Left lung (tissue), 10 donors: Measurements from ENCODE around the gene AXDND1. TPM values are rescaled to one million over a fixed set of nuclear protein-coding genes. Genes with fewer than 3 reads are reported as not detected.

Source experiments
- ATAC-seq: fragments of 200-7000 bp; cut with Tn5 transposase; one replicate; pipeline ENCODE4 v1.9.1; 2020; ENCODE audit warnings: moderate library complexity
- DNase-seq, 4 donors: peaks; one replicate each; pipeline ENCODE4 v3.0.0-alpha.2; 2013 to 2020
- H3K27ac ChIP-seq, 2 donors: fragments of 200-600 bp; sonication (generic) in 1 of 2; one replicate each; pipeline versions ENCODE4 v1.5.0 to v1.8.0; 2020 to 2021
- H3K27me3 ChIP-seq, 2 donors: fragments of 200-600 bp; sonication (generic) in 1 of 2; one replicate each; pipeline versions ENCODE4 v1.5.0 to v1.8.0; 2020 to 2021
- H3K36me3 ChIP-seq, 2 donors: fragments of 200-600 bp; sonication (generic) in 1 of 2; one replicate each; pipeline versions ENCODE4 v1.5.0 to v1.8.0; 2020 to 2021
- H3K4me1 ChIP-seq, 2 donors: fragments of 200-600 bp; one replicate each; pipeline ENCODE4 v1.8.0; 2021
- H3K4me3 ChIP-seq, 2 donors: fragments of 200-600 bp; sonication (generic) in 1 of 2; one replicate each; pipeline versions ENCODE4 v1.5.0 to v1.8.0; 2020 to 2021; ENCODE audit warnings: mild to moderate bottlenecking in 1 of 2
- H3K9me3 ChIP-seq, 2 donors: fragments of 200-600 bp; sonication (generic) in 1 of 2; one replicate each; pipeline versions ENCODE4 v1.5.0 to v1.8.0; 2020 to 2021
- CTCF ChIP-seq, 2 donors: fragments of 200-600 bp; sonication (generic) in 1 of 2; IDR thresholded peaks; one replicate each; pipeline versions ENCODE4 v1.5.0 to v1.8.0; 2021; ENCODE audit warnings: antibody characterized with exemption in 2 of 2
- intact Hi-C, 2 donors: fragments of 100-400 bp; cut with DNase I; formaldehyde crosslinking; loops; one replicate each; pipeline versions ENCODE4 v1.11.2 to v1.14.2; 2022
- polyA plus RNA-seq, 6 donors: library from polyadenylated mRNA; unstranded; fragments of 120-200 nt; gene quantifications; one replicate each; pipeline ENCODE4 v1.2.1, GENCODE V29; 2013; ENCODE audit not compliant: insufficient read length in 6 of 6
- total RNA-seq, 2 donors: library from RNA; stranded (reverse); fragmentation: NEBNext Ultra II Directional; extraction: Animal tissue kit (Norgen Biotek cat#: 25700); gene quantifications; one replicate each; pipeline ENCODE4 v1.2.1, GENCODE V29; 2021
- donor health status: DM: no; HTN: yes; CAD: no.
- donor health status: DM: no; HTN: no; CAD: no.

AXDND1 gene
- total and polyA plus RNA-seq, 8 donors: 0.37 to 0.86 (median 0.68) TPM; not detected in 1

- no peak for ATAC-seq
- intact Hi-C loops: no loop called here
- no peak for TF ChIP-seq CTCF (IDR thresholded peaks at IDR 0.05)
- H3K9me3 ChIP-seq: no peaks in the 10 kb centered on the region
- H3K27me3 ChIP-seq: no peaks in the 10 kb centered on the region
- no peak for DNase-seq
- H3K4me1 ChIP-seq: peaks cover 3 to 31% of the 10 kb centered on the region in 2 donors
- no peak overlapping the region for H3K4me3 ChIP-seq
- no peaks in the 10 kb centered on the region for H3K36me3 ChIP-seq
- no peak overlapping the region for H3K27ac ChIP-seq
These were observed 35.9 kb upstream of the AXDND1 start for GRCh38 chr1:179329862-179330261.

- Histone ChIP-seq H3K9me3 (no peaks in the 10 kb centered on the region), H3K36me3 (peaks cover 0 to 32% of the 10 kb centered on the region in 2 donors), H3K4me3 (no peak overlapping the region), H3K27me3 (no peaks in the 10 kb centered on the region), H3K4me1 (no peaks in the 10 kb centered on the region), H3K27ac (no peak overlapping the region)
- intact Hi-C loops: no loop called here
- ATAC-seq: no peak
- TF ChIP-seq CTCF (IDR thresholded peaks at IDR 0.05): no peak
- DNase-seq: no peak
These were observed 31.3 kb upstream of the AXDND1 start for GRCh38 chr1:179334440-179334839.

GRCh38 chr1:179337288-179337687, 28.5 kb upstream of the AXDND1 start:
- no peak for TF ChIP-seq CTCF (IDR thresholded peaks at IDR 0.05)

GRCh38 chr1:179337942-179338560, 27.7 kb upstream of the AXDND1 start:
- ATAC-seq (no peak), DNase-seq (no peak)
- peaks cover 0 to 65% of the 10 kb centered on the region in 2 donors for H3K36me3 ChIP-seq
- H3K4me3 ChIP-seq: no peak overlapping the region
- no peak for TF ChIP-seq CTCF (IDR thresholded peaks at IDR 0.05)
- no peaks in the 10 kb centered on the region for H3K9me3 ChIP-seq
- H3K4me1 ChIP-seq: peaks cover 0 to 4% of the 10 kb centered on the region in 2 donors
- intact Hi-C loops: no loop called here
- H3K27ac ChIP-seq: no peak overlapping the region
- H3K27me3 ChIP-seq: no peaks in the 10 kb centered on the region

More at GRCh38 chr1:179337288-179337687, 28.5 kb upstream of the AXDND1 start:
- no peak overlapping the region for H3K4me3 ChIP-seq
- H3K27me3 ChIP-seq: no peaks in the 10 kb centered on the region
- no peaks in the 10 kb centered on the region for H3K9me3 ChIP-seq
- peaks cover 0 to 4% of the 10 kb centered on the region in 2 donors for H3K4me1 ChIP-seq
- H3K36me3 ChIP-seq: peaks cover 0 to 58% of the 10 kb centered on the region in 2 donors
- no peak overlapping the region for H3K27ac ChIP-seq
- DNase-seq: no peak
- intact Hi-C loops: no loop called here
- ATAC-seq: no peak

- peaks cover 0 to 4% of the 10 kb centered on the region in 2 donors for H3K4me1 ChIP-seq
- intact Hi-C loops: no loop called here
- H3K27ac ChIP-seq: no peak overlapping the region
- TF ChIP-seq CTCF (IDR thresholded peaks at IDR 0.05): no peak
- DNase-seq (no peak), ATAC-seq (no peak)
- H3K4me3 ChIP-seq: no peak overlapping the region
- no peaks in the 10 kb centered on the region for H3K9me3 ChIP-seq
- H3K36me3 ChIP-seq: peaks cover 0 to 87% of the 10 kb centered on the region in 2 donors
- no peaks in the 10 kb centered on the region for H3K27me3 ChIP-seq
These were observed 24.9 kb upstream of the AXDND1 start for GRCh38 chr1:179340918-179341317.
